Mammary epithelial cell (primary cell): ENCODE data around the gene ITPRID2.

Source experiments
- EZH2 ChIP-seq: IDR thresholded peaks from 2 replicates; pipeline ENCODE4 v1.6.1; 2012; ENCODE audit warnings: low read length, inconsistent platforms, borderline replicate concordance
- TF ChIP-seq, protein P1 (sequence below), 2 donors: IDR thresholded peaks in 1 of 2; conservative IDR thresholded peaks in 1 of 2; 2 replicates each; pipeline ENCODE4 v1.5.1; 2011 to 2012; ENCODE audit warnings: inconsistent platforms in 2 of 2, low read length in 2 of 2, mild to moderate bottlenecking in 2 of 2, control low read depth in 1 of 2, low read depth in 1 of 2; ENCODE audit not compliant: insufficient read depth in 1 of 2; ENCODE audit errors: extremely low read depth in 1 of 2

DNA sequence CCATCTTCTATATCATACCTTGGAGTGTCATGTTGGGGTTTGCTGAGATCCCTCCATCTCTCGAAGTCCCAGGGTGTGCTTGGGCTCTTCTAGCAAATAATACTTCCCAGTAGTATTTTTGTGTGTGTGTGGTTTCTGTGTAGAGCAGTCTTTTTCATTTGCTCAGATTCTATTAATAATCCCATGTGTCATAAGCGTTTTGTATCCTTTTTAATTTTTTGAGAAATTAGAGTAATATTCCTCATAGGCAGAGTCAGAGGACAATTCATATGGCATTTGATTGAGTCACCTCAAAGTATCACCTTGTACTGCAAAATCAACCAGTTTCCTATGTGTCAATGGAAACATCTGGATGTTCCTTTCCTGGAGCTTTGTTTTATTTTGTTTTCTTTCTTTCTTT is 56.7 kb downstream of the ITPRID2 start:
- TF ChIP-seq, protein P1, sequence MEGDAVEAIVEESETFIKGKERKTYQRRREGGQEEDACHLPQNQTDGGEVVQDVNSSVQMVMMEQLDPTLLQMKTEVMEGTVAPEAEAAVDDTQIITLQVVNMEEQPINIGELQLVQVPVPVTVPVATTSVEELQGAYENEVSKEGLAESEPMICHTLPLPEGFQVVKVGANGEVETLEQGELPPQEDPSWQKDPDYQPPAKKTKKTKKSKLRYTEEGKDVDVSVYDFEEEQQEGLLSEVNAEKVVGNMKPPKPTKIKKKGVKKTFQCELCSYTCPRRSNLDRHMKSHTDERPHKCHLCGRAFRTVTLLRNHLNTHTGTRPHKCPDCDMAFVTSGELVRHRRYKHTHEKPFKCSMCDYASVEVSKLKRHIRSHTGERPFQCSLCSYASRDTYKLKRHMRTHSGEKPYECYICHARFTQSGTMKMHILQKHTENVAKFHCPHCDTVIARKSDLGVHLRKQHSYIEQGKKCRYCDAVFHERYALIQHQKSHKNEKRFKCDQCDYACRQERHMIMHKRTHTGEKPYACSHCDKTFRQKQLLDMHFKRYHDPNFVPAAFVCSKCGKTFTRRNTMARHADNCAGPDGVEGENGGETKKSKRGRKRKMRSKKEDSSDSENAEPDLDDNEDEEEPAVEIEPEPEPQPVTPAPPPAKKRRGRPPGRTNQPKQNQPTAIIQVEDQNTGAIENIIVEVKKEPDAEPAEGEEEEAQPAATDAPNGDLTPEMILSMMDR (conservative IDR thresholded peaks at IDR 0.05 in 1 of 2, IDR thresholded peaks at IDR 0.05 in 1 of 2; ENCODE audit: extremely low read depth in 1 of 2, insufficient read depth in 1 of 2, low read depth in 1 of 2, low read length in 2 of 2), result no peak
- TF ChIP-seq EZH2, result no peak
